HTR-8/SVneo (cell line): Measurements from ENCODE around the gene ACSM6.
"Not testable (repeated sequence)": the region's sequence is repeated elsewhere in the genome, so short reads cannot be mapped to it uniquely, and the experiment has no call there.

ENCODE experiments used
- DNase-seq: peaks from one replicate; pipeline ENCODE4 v3.0.0; 2011; ENCODE audit warnings: low spot score, mixed read lengths; ENCODE audit not compliant: insufficient read length
- FAIRE-seq: peaks from 2 replicates; lab custom pipeline; 2011; peaks lifted over from hg19 to GRCh38; lab: Jason Lieb, UNC

The ACSM6 gene

GRCh38 chr10:95193944-95194343, at the start of gene ACSM6:
TSS of gene ACSM6 (plus strand) at chr10:95194238. CDS start at chr10:95194486, 248 bp downstream.
- DNase-seq (no peak), FAIRE-seq (no peak)

GRCh38 chr10:95168694-95169093, 25.3 kb upstream of the ACSM6 start:
- DNase-seq (no peak), FAIRE-seq (no peak)

- FAIRE-seq (no peak), DNase-seq (no peak)
Measured at GRCh38 chr10:95169522-95169921, 24.5 kb upstream of the ACSM6 start.

GRCh38 chr10:95170790-95171189, 23.2 kb upstream of the ACSM6 start:
- FAIRE-seq: no peak
- DNase-seq: no peak

GRCh38 chr10:95171336-95171735, 22.7 kb upstream of the ACSM6 start:
- no peak for FAIRE-seq
- DNase-seq: no peak

GRCh38 chr10:95172851-95173250, 21.2 kb upstream of the ACSM6 start:
- DNase-seq: no peak
- FAIRE-seq: no peak

- DNase-seq (no peak), FAIRE-seq (no peak)
Measured at GRCh38 chr10:95176101-95176500, 17.9 kb upstream of the ACSM6 start.

GRCh38 chr10:95177429-95177828, 16.6 kb upstream of the ACSM6 start:
- DNase-seq (no peak), FAIRE-seq (no peak)

- no peak for DNase-seq
- FAIRE-seq: no peak
Measured at GRCh38 chr10:95178266-95178665, 15.8 kb upstream of the ACSM6 start.

GRCh38 chr10:95178797-95179196, 15.2 kb upstream of the ACSM6 start:
- FAIRE-seq (no peak), DNase-seq (no peak)

GRCh38 chr10:95181726-95182125, 12.3 kb upstream of the ACSM6 start:
- FAIRE-seq: no peak
- DNase-seq: no peak

- no peak for FAIRE-seq
- peak; percentile 84 for DNase-seq
Measured at GRCh38 chr10:95183271-95184230, 10.5 kb upstream of the ACSM6 start.

GRCh38 chr10:95187617-95188016, 6.4 kb upstream of the ACSM6 start:
- DNase-seq (no peak), FAIRE-seq (no peak)

- FAIRE-seq: no peak
- DNase-seq: no peak
Measured at GRCh38 chr10:95188593-95188992, 5.4 kb upstream of the ACSM6 start.

GRCh38 chr10:95196046-95196445, 2.0 kb downstream of the ACSM6 start:
- DNase-seq: no peak
- FAIRE-seq: no peak

GRCh38 chr10:95201736-95202135, 7.7 kb downstream of the ACSM6 start:
- FAIRE-seq: no peak
- peak; percentile 40 for DNase-seq

GRCh38 chr10:95202865-95203264, 8.8 kb downstream of the ACSM6 start:
- DNase-seq, FAIRE-seq: not testable (repeated sequence)

GRCh38 chr10:95208702-95209391, 14.8 kb downstream of the ACSM6 start:
- no peak for FAIRE-seq
- DNase-seq: peak; percentile 30

GRCh38 chr10:95209509-95210127, 15.6 kb downstream of the ACSM6 start:
- FAIRE-seq (no peak), DNase-seq (no peak)

GRCh38 chr10:95211606-95212279, 17.7 kb downstream of the ACSM6 start:
- FAIRE-seq (no peak), DNase-seq (no peak)
